Thyroid gland (tissue), 4 donors: ENCODE measurements around the gene TOM1L2. TPM values are rescaled to one million over a fixed set of nuclear protein-coding genes. Genes with fewer than 3 reads are reported as not detected.

Experiments
- DNase-seq, 2 donors: peaks; one replicate each; pipeline ENCODE4 v3.0.0-alpha.2; 2019
- H3K27ac ChIP-seq, 3 donors: fragments of 200-600 bp; sonication (generic); 1 replicate in 2 of 3; 2 replicates in 1 of 3; pipeline ENCODE4 v1.5.1; 2016 to 2019; ENCODE audit warnings: mild to moderate bottlenecking in 1 of 3, moderate library complexity in 1 of 3
- H3K27me3 ChIP-seq: fragments of 200-600 bp; sonication (generic); one replicate; pipeline ENCODE4 v1.5.1; 2019
- H3K36me3 ChIP-seq, 2 donors: fragments of 200-600 bp; sonication (generic); one replicate each; pipeline ENCODE4 v1.5.1; 2016 to 2019
- H3K4me1 ChIP-seq, 2 donors: fragments of 200-600 bp; sonication (generic); one replicate each; pipeline ENCODE4 v1.5.1; 2017 to 2019
- H3K4me3 ChIP-seq, 3 donors: fragments of 200-600 bp; sonication (generic); replicated peaks in 1 of 3; 1 replicate in 2 of 3; 2 replicates in 1 of 3; pipeline ENCODE4 v1.5.1; 2016; ENCODE audit warnings: mild to moderate bottlenecking in 1 of 3
- H3K9me3 ChIP-seq: fragments of 200-600 bp; sonication (generic); one replicate; pipeline ENCODE4 v1.5.1; 2017
- POLR2A ChIP-seq, 2 donors: fragments of 450-650 bp; IDR thresholded peaks; one replicate each; pipeline ENCODE4 v1.6.1; 2017; ENCODE audit warnings: antibody characterized with exemption in 2 of 2, mild to moderate bottlenecking in 2 of 2, moderate library complexity in 1 of 2
- WGBS, 2 donors: methylation state at CpG; one replicate each; pipeline ENCODE4 v1.1.5; 2017; 5-methylcytosine and 5-hydroxymethylcytosine counted together
- intact Hi-C: fragments of 100-400 bp; cut with DNase I; formaldehyde crosslinking; loops from one replicate; pipeline ENCODE4 v1.15.1; 2023
- total RNA-seq, 4 donors: library from RNA; depleted of rRNA; stranded (reverse); fragments of >200 nt; gene quantifications; one replicate each; pipeline ENCODE4 v1.2.3, GENCODE V29; 2016
- TF ChIP-seq, protein P1 (sequence below), 6 experiments: fragments of 200-600 bp in 3 of 6; fragments of 450-650 bp in 3 of 6; sonication (generic) in 3 of 6; IDR thresholded peaks; one replicate each; pipeline ENCODE4 v1.5.1; 2016 to 2019; ENCODE audit warnings: antibody characterized with exemption in 6 of 6, mild to moderate bottlenecking in 2 of 6, inconsistent platforms in 1 of 6, moderate library complexity in 1 of 6

The TOM1L2 gene
- total RNA-seq, 4 donors from 2014 or later, result 138 to 881 (median 257) TPM

DNA sequence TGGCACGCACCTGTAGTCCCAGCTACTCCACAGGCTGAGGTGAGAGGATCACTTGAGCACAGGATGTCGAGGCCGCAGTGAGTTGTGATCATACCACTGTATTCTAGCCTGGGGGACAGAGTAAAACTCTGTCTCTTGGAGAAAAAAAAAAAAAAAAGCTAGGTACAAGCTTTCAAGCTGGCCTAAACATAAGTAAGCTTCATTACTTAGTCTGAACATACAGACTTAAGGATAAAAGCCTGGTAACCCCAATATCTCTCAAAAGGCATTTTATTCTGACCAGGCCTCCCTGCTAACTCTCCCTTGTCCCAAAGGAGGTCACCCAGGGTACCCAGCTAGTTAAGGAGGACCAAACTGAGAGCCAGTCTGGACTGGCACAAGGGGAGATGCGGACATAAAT, 46.2 kb downstream of the TOM1L2 start:
- DNase-seq, result no peak
- peaks cover 86 to 94% of the 10 kb centered on the region in 2 donors for H3K4me1 ChIP-seq
- 65 to 68% methylated on average over 4 of the region's 4 CpGs for WGBS, 2 donors

DNA sequence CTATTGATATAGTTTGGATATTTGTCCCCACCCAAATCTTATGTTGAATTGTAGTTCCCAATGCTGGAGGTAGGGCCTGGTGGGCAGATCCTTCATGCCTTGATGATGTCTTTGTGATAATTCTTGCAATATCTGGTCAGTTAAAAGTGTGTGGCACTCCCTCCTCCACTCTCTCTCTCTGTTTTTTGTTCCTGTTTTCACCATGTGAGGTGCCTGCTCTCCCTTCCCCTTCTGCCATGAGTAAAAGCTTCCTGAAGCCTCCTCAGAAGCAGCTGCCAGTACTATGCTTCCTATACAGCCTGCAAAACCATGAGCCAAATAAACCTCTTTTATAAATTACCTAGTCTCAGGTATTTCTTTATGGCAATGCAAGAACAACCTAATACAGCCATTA, 47.3 kb downstream of the TOM1L2 start:
- Histone ChIP-seq H3K36me3 (no peaks in the 10 kb centered on the region), H3K27me3 (no peaks in the 10 kb centered on the region), H3K4me3 (no peak overlapping the region), H3K27ac (peak overlapping the region; percentile 27 to 85 (median 68)), H3K4me1 (peaks cover 78 to 92% of the 10 kb centered on the region in 2 donors), H3K9me3 (no peaks in the 10 kb centered on the region)
- no peak for TF ChIP-seq POLR2A (IDR thresholded peaks at IDR 0.05)
- TF ChIP-seq, protein P1, sequence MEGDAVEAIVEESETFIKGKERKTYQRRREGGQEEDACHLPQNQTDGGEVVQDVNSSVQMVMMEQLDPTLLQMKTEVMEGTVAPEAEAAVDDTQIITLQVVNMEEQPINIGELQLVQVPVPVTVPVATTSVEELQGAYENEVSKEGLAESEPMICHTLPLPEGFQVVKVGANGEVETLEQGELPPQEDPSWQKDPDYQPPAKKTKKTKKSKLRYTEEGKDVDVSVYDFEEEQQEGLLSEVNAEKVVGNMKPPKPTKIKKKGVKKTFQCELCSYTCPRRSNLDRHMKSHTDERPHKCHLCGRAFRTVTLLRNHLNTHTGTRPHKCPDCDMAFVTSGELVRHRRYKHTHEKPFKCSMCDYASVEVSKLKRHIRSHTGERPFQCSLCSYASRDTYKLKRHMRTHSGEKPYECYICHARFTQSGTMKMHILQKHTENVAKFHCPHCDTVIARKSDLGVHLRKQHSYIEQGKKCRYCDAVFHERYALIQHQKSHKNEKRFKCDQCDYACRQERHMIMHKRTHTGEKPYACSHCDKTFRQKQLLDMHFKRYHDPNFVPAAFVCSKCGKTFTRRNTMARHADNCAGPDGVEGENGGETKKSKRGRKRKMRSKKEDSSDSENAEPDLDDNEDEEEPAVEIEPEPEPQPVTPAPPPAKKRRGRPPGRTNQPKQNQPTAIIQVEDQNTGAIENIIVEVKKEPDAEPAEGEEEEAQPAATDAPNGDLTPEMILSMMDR (IDR thresholded peaks at IDR 0.05), result no peak
- intact Hi-C loops, result loop anchor here (10.0 kb wide), 1 partner anchor 220 kb away; no protein-coding TSS in a partner anchor
- no peak for DNase-seq

More for the DNA sequence above, 46.2 kb downstream of the TOM1L2 start:
- intact Hi-C loops, result loop anchor here (10.0 kb wide), 1 partner anchor 221 kb away; no protein-coding TSS in a partner anchor
- H3K27me3 ChIP-seq, result no peaks in the 10 kb centered on the region
- TF ChIP-seq POLR2A (IDR thresholded peaks at IDR 0.05), result no peak
- TF ChIP-seq, protein P1 (IDR thresholded peaks at IDR 0.05), result no peak
- peak overlapping the region; percentile 68 to 89 (median 85) for H3K27ac ChIP-seq
- H3K36me3 ChIP-seq, result no peaks in the 10 kb centered on the region
- no peaks in the 10 kb centered on the region for H3K9me3 ChIP-seq
- no peak overlapping the region for H3K4me3 ChIP-seq

DNA sequence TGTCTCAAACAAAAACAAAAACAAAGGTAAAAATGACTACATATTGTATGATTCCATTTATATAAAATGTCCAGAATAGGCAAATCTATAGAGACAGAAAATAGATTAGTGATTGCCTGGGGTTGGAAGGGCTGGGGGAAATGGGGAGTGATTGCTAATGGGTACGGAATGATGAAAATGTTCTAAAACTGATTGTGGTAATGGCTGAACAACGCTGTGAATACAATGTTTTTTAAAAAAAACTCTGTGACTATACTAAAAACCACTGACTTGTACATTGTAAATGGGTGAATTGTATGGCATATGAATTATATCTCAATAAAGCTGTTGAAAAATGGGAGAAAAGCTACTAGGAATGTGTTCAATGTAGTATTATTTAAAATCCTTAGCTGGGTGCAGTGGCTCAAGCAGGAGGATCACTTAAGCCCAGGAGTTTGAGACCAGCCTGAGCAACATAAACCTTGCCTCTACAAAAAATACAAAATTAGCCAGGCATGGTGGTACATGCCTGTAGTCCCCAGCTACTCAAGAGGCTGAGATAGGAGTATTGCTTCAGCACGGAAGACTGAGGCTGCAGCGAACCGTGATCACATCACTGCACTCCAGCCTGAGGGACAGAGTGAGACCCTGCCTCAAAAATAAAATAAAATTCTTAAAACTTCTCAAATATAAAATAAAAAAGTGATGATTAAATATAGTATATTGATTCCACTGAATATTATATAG, 47.9 kb downstream of the TOM1L2 start:
- Histone ChIP-seq H3K4me1 (peaks cover 76 to 92% of the 10 kb centered on the region in 2 donors), H3K9me3 (no peaks in the 10 kb centered on the region), H3K36me3 (no peaks in the 10 kb centered on the region), H3K4me3 (no peak overlapping the region), H3K27ac (peak overlapping the region; percentile 74 to 85 (median 82)), H3K27me3 (no peaks in the 10 kb centered on the region)
- DNase-seq, result peak; percentile 53 to 54
- TF ChIP-seq POLR2A (IDR thresholded peaks at IDR 0.05), result no peak
- TF ChIP-seq, protein P1 (IDR thresholded peaks at IDR 0.05), result no peak
- WGBS, 2 donors, result 53 to 67% methylated on average over 5 of the region's 5 CpGs
- intact Hi-C loops, result loop anchor here (10.0 kb wide), 1 partner anchor 219 kb away; no protein-coding TSS in a partner anchor

DNA sequence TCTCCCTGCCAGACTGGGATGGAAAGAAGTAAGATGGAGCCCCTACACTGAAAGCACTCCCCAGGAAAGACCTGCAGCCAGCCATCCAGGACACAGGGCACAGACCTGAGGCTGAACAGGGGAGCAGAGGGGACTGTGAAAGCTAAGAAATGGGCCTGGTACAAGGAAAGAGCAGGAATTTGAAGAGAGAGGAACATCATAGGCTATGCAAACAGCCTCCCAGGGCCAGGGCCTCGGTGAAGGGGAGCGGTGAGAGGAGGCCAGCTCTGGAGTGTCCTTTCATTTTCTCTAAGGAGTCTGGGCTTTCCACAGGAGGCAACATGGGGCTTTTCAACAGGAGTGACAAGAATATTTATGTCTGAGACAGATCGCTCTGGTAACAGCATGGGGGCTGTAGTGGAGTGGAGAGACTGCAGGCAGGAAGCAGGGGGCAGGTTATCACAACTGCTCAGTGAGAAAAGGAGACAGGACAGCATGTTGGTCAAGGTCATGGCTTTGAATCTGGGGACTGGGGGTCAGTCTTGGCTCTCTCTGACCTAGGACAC, 50.1 kb downstream of the TOM1L2 start:
- peaks cover 66 to 84% of the 10 kb centered on the region in 2 donors for H3K4me1 ChIP-seq
- no peak overlapping the region for H3K4me3 ChIP-seq
- peak overlapping the region; percentile 74 to 82 (median 75) for H3K27ac ChIP-seq
- H3K36me3 ChIP-seq, result no peaks in the 10 kb centered on the region
- DNase-seq, result no peak
- H3K9me3 ChIP-seq, result no peaks in the 10 kb centered on the region
- no peaks in the 10 kb centered on the region for H3K27me3 ChIP-seq
- 46 to 59% methylated on average over 3 of the region's 3 CpGs for WGBS, 2 donors
- intact Hi-C loops, result loop anchor here (10.0 kb wide), 1 partner anchor 217 kb away; no protein-coding TSS in a partner anchor
- TF ChIP-seq POLR2A (IDR thresholded peaks at IDR 0.05), result no peak
- TF ChIP-seq, protein P1 (IDR thresholded peaks at IDR 0.05), result no peak
